GM23338 (cell line): ENCODE results near the gene TTC39B. TPM values are rescaled to one million over a fixed set of nuclear protein-coding genes. Genes with fewer than 3 reads are reported as not detected.

Experiments used
- ATAC-seq: fragments of 200-7000 bp; cut with Tn5 transposase; 3 replicates; pipeline ENCODE4 v1.9.1; 2020
- DNase-seq: peaks from one replicate; pipeline ENCODE4 v3.0.0-alpha.2; 2015; ENCODE audit warnings: low spot score
- H2AFZ ChIP-seq: fragments of 200-600 bp; sonication (generic); 2 replicates; pipeline ENCODE4 v1.8.0; 2016; ENCODE audit warnings: antibody characterized with exemption, mild to moderate bottlenecking, moderate library complexity
- H3F3A ChIP-seq: fragments of 200-600 bp; sonication (generic); replicated peaks from 2 replicates; pipeline ENCODE4 v1.8.0; 2017; ENCODE audit warnings: antibody characterized with exemption, mixed run types, low read depth
- H3K27ac ChIP-seq: fragments of 200-600 bp; sonication (generic); 2 replicates; pipeline ENCODE4 v1.6.1; 2016; ENCODE audit warnings: low read depth
- H3K27me3 ChIP-seq: fragments of 200-600 bp; sonication (generic); 2 replicates; pipeline ENCODE4 v1.8.0; 2016; ENCODE audit warnings: mild to moderate bottlenecking, mixed run types, moderate library complexity; ENCODE audit not compliant: insufficient read depth
- H3K36me3 ChIP-seq: fragments of 200-600 bp; sonication (generic); 2 replicates; pipeline ENCODE4 v1.8.0; 2016; ENCODE audit warnings: mild to moderate bottlenecking; ENCODE audit not compliant: insufficient read depth
- H3K4me1 ChIP-seq: fragments of 200-600 bp; sonication (generic); 2 replicates; pipeline ENCODE4 v1.8.0; 2016; ENCODE audit warnings: mild to moderate bottlenecking, moderate library complexity; ENCODE audit not compliant: insufficient read depth
- H3K4me2 ChIP-seq: fragments of 200-600 bp; sonication (generic); 2 replicates; pipeline ENCODE4 v1.7.1; 2017; ENCODE audit warnings: mixed run types
- H3K4me3 ChIP-seq: fragments of 200-600 bp; sonication (generic); 2 replicates; pipeline ENCODE4 v1.6.1; 2016; ENCODE audit warnings: mixed run types
- H3K79me2 ChIP-seq: fragments of 200-600 bp; sonication (generic); replicated peaks from 2 replicates; pipeline ENCODE4 v1.8.0; 2017; ENCODE audit warnings: mild to moderate bottlenecking; ENCODE audit not compliant: insufficient read depth
- H3K9me2 ChIP-seq: fragments of 200-600 bp; sonication (generic); 2 replicates; pipeline ENCODE4 v1.8.0; 2017; ENCODE audit not compliant: insufficient read depth
- H4K20me1 ChIP-seq: fragments of 200-600 bp; sonication (generic); replicated peaks from 2 replicates; pipeline ENCODE4 v1.8.0; 2017; ENCODE audit warnings: mild to moderate bottlenecking; ENCODE audit not compliant: insufficient read depth
- H3K27ac Mint-ChIP-seq: 2 replicates; pipeline ENCODE4 v1.8.0; 2020; ENCODE audit warnings: inconsistent platforms, mild to moderate bottlenecking, moderate library complexity, mixed read lengths
- H3K27me3 Mint-ChIP-seq: 3 replicates; pipeline ENCODE4 v1.8.0; 2022; ENCODE audit warnings: low read depth, mild to moderate bottlenecking, moderate library complexity, mixed read lengths, inconsistent platforms; ENCODE audit not compliant: insufficient read depth, poor library complexity
- H3K36me3 Mint-ChIP-seq: 3 replicates; pipeline ENCODE4 v1.8.0; 2021; ENCODE audit warnings: low read depth, mild to moderate bottlenecking, inconsistent platforms, moderate library complexity, mixed read lengths
- H3K4me1 Mint-ChIP-seq: 3 replicates; pipeline ENCODE4 v1.8.0; 2020; ENCODE audit warnings: mild to moderate bottlenecking, inconsistent platforms, mixed read lengths
- H3K4me3 Mint-ChIP-seq: 3 replicates; pipeline ENCODE4 v1.8.0; 2021; ENCODE audit warnings: moderate library complexity, mild to moderate bottlenecking, inconsistent platforms, mixed read lengths
- H3K9me3 Mint-ChIP-seq: 3 replicates; pipeline ENCODE4 v1.8.0; 2020; ENCODE audit warnings: moderate library complexity, mild to moderate bottlenecking, inconsistent platforms, mixed read lengths
- CREB1 ChIP-seq: fragments of 250-450 bp; sonication (Bioruptor Pico); IDR thresholded peaks from 2 replicates; pipeline ENCODE4 v1.5.0; 2020; ENCODE audit warnings: low read depth, mild to moderate bottlenecking, moderate library complexity
- EZH2 ChIP-seq: fragments of 200-600 bp; sonication (generic); IDR thresholded peaks from one replicate; pipeline ENCODE4 v1.8.0; 2017; ENCODE audit warnings: antibody characterized with exemption, mild to moderate bottlenecking, low read depth; ENCODE audit not compliant: unreplicated experiment
- EZH2phosphoT487 ChIP-seq: fragments of 200-600 bp; sonication (generic); IDR thresholded peaks from one replicate; pipeline ENCODE4 v1.8.1; 2018; ENCODE audit warnings: antibody characterized with exemption; ENCODE audit not compliant: unreplicated experiment
- JUNB ChIP-seq: IDR thresholded peaks from one replicate; pipeline ENCODE4 v1.6.1; 2016; ENCODE audit warnings: antibody characterized with exemption; ENCODE audit not compliant: unreplicated experiment
- NANOG ChIP-seq: IDR thresholded peaks from 2 replicates; pipeline ENCODE4 v1.6.1; 2016; ENCODE audit warnings: antibody characterized with exemption, borderline replicate concordance
- STAT1 ChIP-seq: IDR thresholded peaks from one replicate; pipeline ENCODE4 v1.6.1; 2016; ENCODE audit warnings: antibody characterized with exemption; ENCODE audit not compliant: unreplicated experiment
- ZNF114 ChIP-seq: fragments of 250-450 bp; sonication (Bioruptor Pico); IDR thresholded peaks from 2 replicates; pipeline ENCODE4 v1.5.0; 2020; ENCODE audit warnings: mild to moderate bottlenecking, moderate library complexity
- ZNF331 ChIP-seq: fragments of 250-450 bp; sonication (Bioruptor Pico); IDR thresholded peaks from 2 replicates; pipeline ENCODE4 v1.5.0; 2020; ENCODE audit warnings: low read depth, mild to moderate bottlenecking, moderate library complexity
- polyA plus RNA-seq: library from polyadenylated mRNA; unstranded; fragments of >200 nt; fragmentation: Nextera tagmentation; extraction: Ambion mirVana; gene quantifications from 2 replicates; pipeline ENCODE4 v1.2.1, GENCODE V29; 2016
- total RNA-seq: library from RNA; depleted of rRNA; stranded (reverse); fragments of >200 nt; shearing (Covaris generic); gene quantifications from 2 replicates; pipeline ENCODE4 v1.2.3, GENCODE V29; 2014
- TF ChIP-seq, protein P1 (sequence below): IDR thresholded peaks from 2 replicates; pipeline ENCODE4 v1.6.1; 2016; ENCODE audit warnings: antibody characterized with exemption
- TF ChIP-seq, protein P2 (sequence below): fragments of 250-450 bp; sonication (Bioruptor Pico); IDR thresholded peaks from 2 replicates; pipeline ENCODE4 v1.5.0; 2020; ENCODE audit warnings: mild to moderate bottlenecking, moderate library complexity

TTC39B gene
- total and polyA plus RNA-seq, 2 experiments from 2014 or later: 2.8 to 11.1 TPM

GRCh38 chr9:15264918-15265317 is 42.1 kb downstream of the TTC39B start:
- Mint-ChIP-seq H3K4me3 (no peak overlapping the region), H3K27me3 (no peaks in the 10 kb centered on the region), H3K27ac (no peak overlapping the region), H3K9me3 (no peaks in the 10 kb centered on the region; the same call in 2 of the 3 replicates), H3K36me3 (peaks cover 4% of the 10 kb centered on the region; the same call in 2 of the 3 replicates), H3K4me1 (no peaks in the 10 kb centered on the region; the same call in 2 of the 3 replicates)
- no peak overlapping the region for H3K4me2 ChIP-seq
- no peak overlapping the region for H3K4me3 ChIP-seq
- no peaks in the 10 kb centered on the region for H4K20me1 ChIP-seq
- 0 out of 2 replicates have a peak, but pooled peaks cover 3% of the 10 kb centered on the region for H3K36me3 ChIP-seq
- H3K27ac ChIP-seq: no peak overlapping the region
- DNase-seq: no peak
- TF ChIP-seq STAT1 (no peak), JUNB (no peak), CREB1 (CRISPR knock-in tag) (no peak), ZNF114 (CRISPR knock-in tag) (no peak), ZNF331 (no peak), EZH2 (no peak), NANOG (no peak), EZH2phosphoT487 (no peak)
- TF ChIP-seq, protein P1, sequence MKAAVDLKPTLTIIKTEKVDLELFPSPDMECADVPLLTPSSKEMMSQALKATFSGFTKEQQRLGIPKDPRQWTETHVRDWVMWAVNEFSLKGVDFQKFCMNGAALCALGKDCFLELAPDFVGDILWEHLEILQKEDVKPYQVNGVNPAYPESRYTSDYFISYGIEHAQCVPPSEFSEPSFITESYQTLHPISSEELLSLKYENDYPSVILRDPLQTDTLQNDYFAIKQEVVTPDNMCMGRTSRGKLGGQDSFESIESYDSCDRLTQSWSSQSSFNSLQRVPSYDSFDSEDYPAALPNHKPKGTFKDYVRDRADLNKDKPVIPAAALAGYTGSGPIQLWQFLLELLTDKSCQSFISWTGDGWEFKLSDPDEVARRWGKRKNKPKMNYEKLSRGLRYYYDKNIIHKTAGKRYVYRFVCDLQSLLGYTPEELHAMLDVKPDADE: no peak
- TF ChIP-seq, protein P2, sequence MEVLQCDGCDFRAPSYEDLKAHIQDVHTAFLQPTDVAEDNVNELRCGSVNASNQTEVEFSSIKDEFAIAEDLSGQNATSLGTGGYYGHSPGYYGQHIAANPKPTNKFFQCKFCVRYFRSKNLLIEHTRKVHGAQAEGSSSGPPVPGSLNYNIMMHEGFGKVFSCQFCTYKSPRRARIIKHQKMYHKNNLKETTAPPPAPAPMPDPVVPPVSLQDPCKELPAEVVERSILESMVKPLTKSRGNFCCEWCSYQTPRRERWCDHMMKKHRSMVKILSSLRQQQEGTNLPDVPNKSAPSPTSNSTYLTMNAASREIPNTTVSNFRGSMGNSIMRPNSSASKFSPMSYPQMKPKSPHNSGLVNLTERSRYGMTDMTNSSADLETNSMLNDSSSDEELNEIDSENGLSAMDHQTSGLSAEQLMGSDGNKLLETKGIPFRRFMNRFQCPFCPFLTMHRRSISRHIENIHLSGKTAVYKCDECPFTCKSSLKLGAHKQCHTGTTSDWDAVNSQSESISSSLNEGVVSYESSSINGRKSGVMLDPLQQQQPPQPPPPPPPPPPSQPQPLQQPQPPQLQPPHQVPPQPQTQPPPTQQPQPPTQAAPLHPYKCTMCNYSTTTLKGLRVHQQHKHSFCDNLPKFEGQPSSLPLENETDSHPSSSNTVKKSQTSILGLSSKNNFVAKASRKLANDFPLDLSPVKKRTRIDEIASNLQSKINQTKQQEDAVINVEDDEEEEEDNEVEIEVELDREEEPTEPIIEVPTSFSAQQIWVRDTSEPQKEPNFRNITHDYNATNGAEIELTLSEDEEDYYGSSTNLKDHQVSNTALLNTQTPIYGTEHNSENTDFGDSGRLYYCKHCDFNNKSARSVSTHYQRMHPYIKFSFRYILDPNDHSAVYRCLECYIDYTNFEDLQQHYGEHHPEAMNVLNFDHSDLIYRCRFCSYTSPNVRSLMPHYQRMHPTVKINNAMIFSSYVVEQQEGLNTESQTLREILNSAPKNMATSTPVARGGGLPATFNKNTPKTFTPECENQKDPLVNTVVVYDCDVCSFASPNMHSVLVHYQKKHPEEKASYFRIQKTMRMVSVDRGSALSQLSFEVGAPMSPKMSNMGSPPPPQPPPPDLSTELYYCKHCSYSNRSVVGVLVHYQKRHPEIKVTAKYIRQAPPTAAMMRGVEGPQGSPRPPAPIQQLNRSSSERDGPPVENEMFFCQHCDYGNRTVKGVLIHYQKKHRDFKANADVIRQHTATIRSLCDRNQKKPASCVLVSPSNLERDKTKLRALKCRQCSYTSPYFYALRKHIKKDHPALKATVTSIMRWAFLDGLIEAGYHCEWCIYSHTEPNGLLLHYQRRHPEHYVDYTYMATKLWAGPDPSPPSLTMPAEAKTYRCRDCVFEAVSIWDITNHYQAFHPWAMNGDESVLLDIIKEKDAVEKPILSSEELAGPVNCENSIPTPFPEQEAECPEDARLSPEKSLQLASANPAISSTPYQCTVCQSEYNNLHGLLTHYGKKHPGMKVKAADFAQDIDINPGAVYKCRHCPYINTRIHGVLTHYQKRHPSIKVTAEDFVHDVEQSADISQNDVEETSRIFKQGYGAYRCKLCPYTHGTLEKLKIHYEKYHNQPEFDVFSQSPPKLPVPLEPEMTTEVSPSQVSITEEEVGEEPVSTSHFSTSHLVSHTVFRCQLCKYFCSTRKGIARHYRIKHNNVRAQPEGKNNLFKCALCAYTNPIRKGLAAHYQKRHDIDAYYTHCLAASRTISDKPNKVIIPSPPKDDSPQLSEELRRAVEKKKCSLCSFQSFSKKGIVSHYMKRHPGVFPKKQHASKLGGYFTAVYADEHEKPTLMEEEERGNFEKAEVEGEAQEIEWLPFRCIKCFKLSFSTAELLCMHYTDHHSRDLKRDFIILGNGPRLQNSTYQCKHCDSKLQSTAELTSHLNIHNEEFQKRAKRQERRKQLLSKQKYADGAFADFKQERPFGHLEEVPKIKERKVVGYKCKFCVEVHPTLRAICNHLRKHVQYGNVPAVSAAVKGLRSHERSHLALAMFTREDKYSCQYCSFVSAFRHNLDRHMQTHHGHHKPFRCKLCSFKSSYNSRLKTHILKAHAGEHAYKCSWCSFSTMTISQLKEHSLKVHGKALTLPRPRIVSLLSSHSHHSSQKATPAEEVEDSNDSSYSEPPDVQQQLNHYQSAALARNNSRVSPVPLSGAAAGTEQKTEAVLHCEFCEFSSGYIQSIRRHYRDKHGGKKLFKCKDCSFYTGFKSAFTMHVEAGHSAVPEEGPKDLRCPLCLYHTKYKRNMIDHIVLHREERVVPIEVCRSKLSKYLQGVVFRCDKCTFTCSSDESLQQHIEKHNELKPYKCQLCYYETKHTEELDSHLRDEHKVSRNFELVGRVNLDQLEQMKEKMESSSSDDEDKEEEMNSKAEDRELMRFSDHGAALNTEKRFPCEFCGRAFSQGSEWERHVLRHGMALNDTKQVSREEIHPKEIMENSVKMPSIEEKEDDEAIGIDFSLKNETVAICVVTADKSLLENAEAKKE: no peak
- H3F3A ChIP-seq: no peaks in the 10 kb centered on the region
- no peaks in the 10 kb centered on the region for H3K27me3 ChIP-seq
- no peak for ATAC-seq
- no peak overlapping the region for H2AFZ ChIP-seq
- H3K4me1 ChIP-seq: no peaks in the 10 kb centered on the region
- no peaks in the 10 kb centered on the region for H3K9me2 ChIP-seq
- no peaks in the 10 kb centered on the region for H3K79me2 ChIP-seq
